DND-41 (cell line): ENCODE measurements around the gene ZNF625.

Experiments
- ATAC-seq: fragments of 200-7000 bp; cut with Tn5 transposase; 3 replicates; pipeline ENCODE4 v1.9.1; 2021; ENCODE audit warnings: low read depth; ENCODE audit not compliant: insufficient read depth
- DNase-seq: peaks from one replicate; pipeline ENCODE4 v3.0.0-alpha.2; 2020
- H2AFZ ChIP-seq: 2 replicates; pipeline ENCODE4 v1.6.0; 2012; ENCODE audit warnings: low read depth, low read length
- H3K27ac ChIP-seq: 2 replicates; pipeline ENCODE4 v1.5.1; 2012; ENCODE audit warnings: low read length, inconsistent platforms
- H3K27me3 ChIP-seq: fragments of 200-600 bp; sonication (generic); 2 replicates; pipeline ENCODE4 v1.6.0; 2012; ENCODE audit warnings: low read length, mild to moderate bottlenecking, inconsistent platforms; ENCODE audit not compliant: insufficient read depth, poor library complexity
- H3K36me3 ChIP-seq: 2 replicates; pipeline ENCODE4 v1.5.1; 2012; ENCODE audit warnings: low read length, inconsistent platforms; ENCODE audit not compliant: insufficient read depth
- H3K4me1 ChIP-seq: 2 replicates; pipeline ENCODE4 v1.5.1; 2012; ENCODE audit warnings: mild to moderate bottlenecking, low read length; ENCODE audit not compliant: insufficient read depth
- H3K4me2 ChIP-seq: 2 replicates; pipeline ENCODE4 v1.6.0; 2012; ENCODE audit warnings: mild to moderate bottlenecking, moderate library complexity, low read length, inconsistent platforms; ENCODE audit not compliant: insufficient read depth
- H3K4me3 ChIP-seq, 2 experiments: fragments of 200-600 bp in 1 of 2; shearing (Covaris generic) in 1 of 2; 2 replicates each; pipeline ENCODE4 v1.5.1; 2012 to 2016; ENCODE audit warnings: inconsistent platforms in 2 of 2, low read length in 2 of 2, mild to moderate bottlenecking in 2 of 2, low read depth in 1 of 2, moderate library complexity in 1 of 2
- H3K79me2 ChIP-seq: 2 replicates; pipeline ENCODE4 v1.6.0; 2012; ENCODE audit warnings: low read length, inconsistent platforms; ENCODE audit not compliant: insufficient read depth
- H3K9ac ChIP-seq: 2 replicates; pipeline ENCODE4 v1.6.0; 2012; ENCODE audit warnings: low read depth, mild to moderate bottlenecking, inconsistent platforms, low read length, moderate library complexity
- H3K9me3 ChIP-seq: 2 replicates; pipeline ENCODE4 v1.5.1; 2012; ENCODE audit warnings: low read length, moderate library complexity, mild to moderate bottlenecking, inconsistent platforms; ENCODE audit not compliant: insufficient read depth, severe bottlenecking
- H4K20me1 ChIP-seq: 2 replicates; pipeline ENCODE4 v1.6.0; 2012; ENCODE audit warnings: low read length; ENCODE audit not compliant: insufficient read depth
- CTCF ChIP-seq: IDR thresholded peaks from 2 replicates; pipeline ENCODE4 v1.5.1; 2012; ENCODE audit warnings: borderline replicate concordance, low read length, moderate library complexity, mild to moderate bottlenecking; ENCODE audit not compliant: poor library complexity, severe bottlenecking; ENCODE audit errors: extremely low read depth
- EZH2 ChIP-seq: IDR thresholded peaks from 3 replicates; pipeline ENCODE4 v1.6.1; 2012; ENCODE audit warnings: borderline replicate concordance, low read depth, mild to moderate bottlenecking, moderate library complexity, low read length, inconsistent platforms; ENCODE audit not compliant: severe bottlenecking

The ZNF625 gene

GRCh38 chr19:12137221-12137940 is 19.2 kb downstream of the ZNF625 start:
- 0 out of 2 replicates have a peak overlapping the region, but pooled peaks have one; percentile 6 for H3K4me2 ChIP-seq

GRCh38 chr19:12133069-12133468 is 23.5 kb downstream of the ZNF625 start:
- no peak for TF ChIP-seq EZH2
- TF ChIP-seq CTCF = no peak
- Histone ChIP-seq H3K9ac (no peak overlapping the region), H3K36me3 (peaks cover 58% of the 10 kb centered on the region), H3K4me2 (no peak overlapping the region), H3K27ac (no peak overlapping the region), H3K4me3 (no peak overlapping the region), H2AFZ (no peak overlapping the region), H3K27me3 (no peaks in the 10 kb centered on the region), H4K20me1 (0 out of 2 replicates have a peak, but pooled peaks cover 4% of the 10 kb centered on the region), H3K79me2 (peaks cover 10% of the 10 kb centered on the region), H3K9me3 (peaks cover 10% of the 10 kb centered on the region), H3K4me1 (peaks cover 7% of the 10 kb centered on the region)
- ATAC-seq (no peak), DNase-seq (no peak)

More at GRCh38 chr19:12137221-12137940, 19.2 kb downstream of the ZNF625 start:
- Histone ChIP-seq H4K20me1 (0 out of 2 replicates have a peak, but pooled peaks cover 4% of the 10 kb centered on the region), H3K79me2 (peaks cover 30% of the 10 kb centered on the region), H3K4me3 (no peak overlapping the region), H3K36me3 (peaks cover 49% of the 10 kb centered on the region), H2AFZ (no peak overlapping the region), H3K27me3 (no peaks in the 10 kb centered on the region), H3K27ac (no peak overlapping the region), H3K4me1 (peaks cover 36% of the 10 kb centered on the region), H3K9ac (no peak overlapping the region), H3K9me3 (peaks cover 10% of the 10 kb centered on the region)
- TF ChIP-seq EZH2 (no peak), CTCF (peak; percentile 82)
- ATAC-seq (peak; percentile 23; the same call in 2 of the 3 replicates), DNase-seq (peak; percentile 60)

- Histone ChIP-seq H3K27ac (no peak overlapping the region), H3K36me3 (peaks cover 4% of the 10 kb centered on the region; the same call in 1 of the 2 replicates), H4K20me1 (no peaks in the 10 kb centered on the region), H3K9ac (no peak overlapping the region), H3K27me3 (no peaks in the 10 kb centered on the region), H3K4me2 (no peak overlapping the region), H3K4me3 (no peak overlapping the region), H2AFZ (no peak overlapping the region), H3K9me3 (no peaks in the 10 kb centered on the region), H3K79me2 (no peaks in the 10 kb centered on the region), H3K4me1 (no peaks in the 10 kb centered on the region)
- ATAC-seq (peak; percentile 53; the same call in 2 of the 3 replicates), DNase-seq (peak; percentile 33)
- peak; percentile 75 for TF ChIP-seq CTCF
- no peak for TF ChIP-seq EZH2
Measured at GRCh38 chr19:12126707-12127106, 29.8 kb downstream of the ZNF625 start.
